ENCODE results near the gene CDH4. TPM values are rescaled to one million over a fixed set of nuclear protein-coding genes. Genes with fewer than 3 reads are reported as not detected.

Gene CDH4
- total and polyA plus RNA-seq, 2 of the 8 experiments (the other 6 are each of a cell fraction or from before 2014, with no cell fraction given): 4.3 to 7.9 TPM

DNA sequence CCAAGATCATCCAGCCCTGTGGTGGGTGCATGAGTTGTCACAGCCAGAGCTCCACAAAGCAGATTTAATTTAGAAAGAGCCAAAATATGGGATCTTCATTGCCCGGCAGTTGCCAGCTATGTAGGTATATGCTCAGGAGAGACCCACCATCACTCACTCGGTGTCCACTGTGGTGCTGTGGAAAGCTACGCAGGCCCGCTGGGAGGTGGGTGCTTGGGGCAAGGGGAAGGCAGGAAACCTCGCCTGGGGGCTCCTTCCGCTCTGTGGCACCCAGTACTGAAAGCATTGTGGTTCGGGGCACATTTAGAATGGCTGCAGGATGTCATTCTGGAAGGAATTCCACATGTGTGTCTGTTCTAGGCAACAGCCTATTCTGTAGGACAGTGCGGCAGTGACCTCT, 553.7 kb downstream of the CDH4 start:
- Histone ChIP-seq H4K20me1 (replicated peaks in 1 of 2; ENCODE audit: control insufficient read depth in 1 of 2, insufficient read depth in 2 of 2, low read length in 2 of 2) (peaks cover 0 to 7% of the 10 kb centered on the region in 2 experiments), H3K27me3 (replicated peaks in 1 of 4; ENCODE audit: control insufficient read depth in 3 of 4, extremely low read depth in 1 of 4, insufficient read depth in 3 of 4, low read length in 3 of 4) (peaks cover 0 to 5% (median 2%) of the 10 kb centered on the region in 4 experiments; a peak in 3 of 7 replicates), H3K56ac (replicated peaks; ENCODE audit: insufficient read length, low read depth, low read length) (no peak overlapping the region), H2BK20ac (ENCODE audit: low read length) (no peak overlapping the region), H3K4ac (replicated peaks; ENCODE audit: insufficient read length, low read depth, low read length) (no peak overlapping the region), H4K91ac (replicated peaks; ENCODE audit: insufficient read length, low read length) (no peak overlapping the region), H3K4me1 (replicated peaks in 1 of 4; ENCODE audit: control insufficient read depth in 3 of 4, insufficient read depth in 4 of 4, low read length in 3 of 4) (peaks cover 0 to 2% (median 0%) of the 10 kb centered on the region in 4 experiments; a peak in 2 of 7 replicates), H2BK15ac (ENCODE audit: low read length) (no peak overlapping the region), H3K4me2 (ENCODE audit: insufficient read depth in 1 of 2, low read depth in 2 of 2, low read length in 2 of 2) (no peak overlapping the region), H2AFZ (ENCODE audit: low read length) (no peak overlapping the region), H3K18ac (ENCODE audit: extremely low read depth, low read length) (no peak overlapping the region), H2BK12ac (ENCODE audit: low read depth, low read length) (no peak overlapping the region), H2BK120ac (replicated peaks; ENCODE audit: low read depth, low read length) (no peak overlapping the region), H3K23ac (ENCODE audit: insufficient read length) (no peak overlapping the region), H3K9ac (replicated peaks in 1 of 4; ENCODE audit: extremely low read depth in 1 of 4, low read depth in 3 of 4, low read length in 3 of 4) (no peak overlapping the region), H3K14ac (ENCODE audit: insufficient read length) (no peak overlapping the region), H3K23me2 (ENCODE audit: low read depth, low read length) (no peaks in the 10 kb centered on the region), H3K79me1 (ENCODE audit: low read depth, low read length) (no peaks in the 10 kb centered on the region), H3K27ac (ENCODE audit: low read depth, low read length) (no peak overlapping the region), H3K79me2 (ENCODE audit: control insufficient read depth in 1 of 2, insufficient read depth in 2 of 2, low read length in 2 of 2) (no peaks in the 10 kb centered on the region), H2BK5ac (ENCODE audit: low read depth, low read length) (no peak overlapping the region), H3K36me3 (ENCODE audit: control insufficient read depth in 2 of 4, insufficient read depth in 4 of 4, low read length in 3 of 4) (no peaks in the 10 kb centered on the region), H3K4me3 (ENCODE audit: extremely low read depth in 1 of 4, insufficient read depth in 2 of 4, low read depth in 3 of 4, low read length in 4 of 4) (no peak overlapping the region), H4K5ac (ENCODE audit: insufficient read length, low read depth, low read length) (no peak overlapping the region), H3K9me3 (ENCODE audit: insufficient read depth in 2 of 2, low read depth in 1 of 2, low read length in 1 of 2) (no peaks in the 10 kb centered on the region), H2AK5ac (ENCODE audit: low read depth, low read length) (no peak overlapping the region), H4K8ac (ENCODE audit: extremely low read depth, insufficient read depth, low read length) (no peak overlapping the region)
- no peak for DNase-seq (ENCODE audit: low read depth in 1 of 2, low spot score in 2 of 2)
- WGBS, 2 experiments (ENCODE audit: extremely low coverage in 1 of 2, insufficient coverage in 1 of 2, insufficient read length in 1 of 2, insufficient replicate concordance in 2 of 2, low coverage in 1 of 2, low lambda C conversion rate in 2 of 2, missing lambda C conversion rate in 1 of 2): 85% methylated on average over 8 of the region's 8 CpGs; no CpG with 5 or more reads in 1 of the 2 experiments
- CTCF ChIA-PET (ENCODE audit: partially characterized antibody): no interaction called here
- POLR2A ChIA-PET (ENCODE audit: partially characterized antibody): interaction anchor here (1.7 kb wide), 1 partner anchor 17 kb away, joined by 4 read pairs; no protein-coding TSS in a partner anchor
- no peak for FAIRE-seq
- TF ChIP-seq BACH1 (IDR thresholded peaks at IDR 0.05; ENCODE audit: low read length): no peak
- TF ChIP-seq SIX5 (IDR thresholded peaks at IDR 0.05; ENCODE audit: low read depth, low read length): no peak
- TF ChIP-seq POLR2AphosphoS5 (IDR thresholded peaks at IDR 0.05; ENCODE audit: low read depth, low read length): no peak
- TF ChIP-seq EZH2 (IDR thresholded peaks at IDR 0.05; ENCODE audit: low read depth, low read length, severe bottlenecking): no peak
- no peak for TF ChIP-seq RBBP5 (IDR thresholded peaks at IDR 0.05; ENCODE audit: borderline replicate concordance, low read depth, low read length)

All from H1 (cell line).